Colonic mucosa (tissue), 4 donors: Measurements from ENCODE around the gene TRIM65. TPM values are rescaled to one million over a fixed set of nuclear protein-coding genes. Genes with fewer than 3 reads are reported as not detected.

Experiments used
- DNase-seq: peaks from one replicate; pipeline ENCODE4 v3.0.0-alpha.2; 2020
- H3K27ac ChIP-seq: fragments of 200-600 bp; one replicate; pipeline ENCODE4 v1.8.0; 2021
- H3K27me3 ChIP-seq: fragments of 200-600 bp; one replicate; pipeline ENCODE4 v1.8.0; 2021
- H3K36me3 ChIP-seq: fragments of 200-600 bp; one replicate; pipeline ENCODE4 v1.8.0; 2021
- H3K4me1 ChIP-seq: fragments of 200-600 bp; one replicate; pipeline ENCODE4 v1.8.0; 2021; ENCODE audit warnings: mild to moderate bottlenecking
- H3K4me3 ChIP-seq: fragments of 200-600 bp; one replicate; pipeline ENCODE4 v1.8.0; 2021
- H3K9ac ChIP-seq, 2 donors: one replicate each; pipeline ENCODE4 v1.7.0; 2013; ENCODE audit warnings: control low read depth in 2 of 2, low read depth in 2 of 2, low read length in 2 of 2
- H3K9me3 ChIP-seq: fragments of 200-600 bp; one replicate; pipeline ENCODE4 v1.8.0; 2021
- CTCF ChIP-seq: fragments of 200-600 bp; IDR thresholded peaks from one replicate; pipeline ENCODE4 v1.8.0; 2022; ENCODE audit warnings: antibody characterized with exemption, mild to moderate bottlenecking
- intact Hi-C: fragments of 100-400 bp; cut with DNase I; formaldehyde crosslinking; loops from one replicate; pipeline ENCODE4 v1.14.1; 2022
- total RNA-seq, 2 donors: library from RNA; stranded (reverse); fragmentation: NEBNext Ultra II Directional in 1 of 2; extraction: Animal tissue kit (Norgen Biotek cat#: 25700) in 1 of 2; gene quantifications; one replicate each; pipeline ENCODE4 v1.2.1, GENCODE V29; 2021
- donor health status: healthy.
- donor health status: DM: no; HTN: no; CAD: no.
- donor health status: DM: no; HTN: no; CAD: no.

TRIM65 gene
- total RNA-seq, 2 donors from 2014 or later: 14.5 to 26.0 TPM

DNA sequence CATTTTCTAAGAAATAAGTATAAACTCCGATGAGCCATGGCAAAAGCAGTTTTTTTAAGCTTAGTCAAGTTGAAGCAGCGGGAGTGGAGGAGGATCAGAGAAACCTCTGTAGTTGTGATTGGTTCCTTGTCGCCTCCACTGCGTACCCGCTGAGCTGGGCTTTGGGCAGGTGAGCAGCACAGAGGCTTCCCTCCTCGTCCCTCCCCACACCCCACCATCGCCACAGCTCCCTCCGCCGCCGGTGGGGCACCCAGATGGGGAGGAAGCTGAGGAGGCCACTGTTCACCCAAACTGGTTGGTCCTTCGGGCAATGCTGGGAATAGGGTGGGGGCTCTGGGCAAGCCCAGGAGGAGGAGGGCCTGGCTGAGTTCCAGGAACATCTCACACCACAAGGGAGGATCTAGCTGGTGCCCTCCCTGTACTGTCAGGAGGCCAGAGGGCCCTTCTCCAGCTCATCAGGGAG is 13.1 kb upstream of the TRIM65 start:
- Histone ChIP-seq H3K36me3 (no peaks in the 10 kb centered on the region), H3K27me3 (no peaks in the 10 kb centered on the region), H3K9ac (no peak overlapping the region), H3K4me3 (no peak overlapping the region), H3K9me3 (no peaks in the 10 kb centered on the region), H3K4me1 (no peaks in the 10 kb centered on the region), H3K27ac (no peak overlapping the region)
- no peak for TF ChIP-seq CTCF
- no peak for DNase-seq
- intact Hi-C loops: no loop called here

DNA sequence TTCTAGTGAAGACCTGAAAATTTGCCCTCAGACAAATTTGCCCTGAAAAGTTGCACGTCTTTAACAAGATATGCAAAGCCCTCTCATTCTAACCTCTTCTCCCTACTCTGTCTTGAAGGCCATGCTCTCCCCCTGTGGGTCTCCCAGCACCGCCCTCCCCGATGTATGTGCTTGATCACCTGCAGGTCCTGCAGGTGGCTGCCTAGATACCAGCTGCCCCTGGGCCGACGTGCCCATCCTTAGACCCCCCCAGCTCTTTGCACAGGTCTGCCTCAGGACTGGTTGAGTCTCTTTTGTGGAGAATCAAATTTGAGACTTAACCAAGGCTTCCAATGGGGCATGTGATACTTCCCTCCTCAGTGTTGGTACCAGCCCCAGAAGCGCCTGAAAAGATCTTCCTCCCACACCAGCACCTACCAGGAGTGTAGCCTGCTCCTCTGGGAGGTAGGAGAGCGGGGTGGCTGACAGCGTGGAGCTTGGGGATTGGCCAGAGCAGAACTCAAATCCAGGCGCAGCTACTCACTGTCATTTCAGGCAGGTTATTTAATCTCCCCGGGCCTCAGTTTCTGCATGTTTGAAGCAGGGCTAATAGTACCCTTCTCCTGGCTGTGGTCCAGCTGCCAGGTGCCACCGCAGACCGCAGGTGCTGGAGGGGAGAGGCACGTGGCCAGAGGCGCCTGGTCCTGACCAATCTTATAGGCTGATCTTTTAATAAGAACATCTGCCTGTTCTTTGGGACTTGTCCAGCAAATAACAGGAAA is 12.5 kb upstream of the TRIM65 start:
- Histone ChIP-seq H3K36me3 (no peaks in the 10 kb centered on the region), H3K9ac (no peak overlapping the region), H3K4me3 (no peak overlapping the region), H3K4me1 (no peaks in the 10 kb centered on the region), H3K27me3 (no peaks in the 10 kb centered on the region), H3K9me3 (no peaks in the 10 kb centered on the region), H3K27ac (no peak overlapping the region)
- intact Hi-C loops: no loop called here
- TF ChIP-seq CTCF: no peak
- no peak for DNase-seq

GRCh38 chr17:75908201-75908600 is 11.4 kb upstream of the TRIM65 start:
- TF ChIP-seq CTCF: no peak
- no peak overlapping the region for H3K9ac ChIP-seq
- H3K27ac ChIP-seq: no peak overlapping the region
- no peaks in the 10 kb centered on the region for H3K9me3 ChIP-seq
- DNase-seq: no peak
- intact Hi-C loops: no loop called here
- H3K27me3 ChIP-seq: no peaks in the 10 kb centered on the region
- H3K36me3 ChIP-seq: no peaks in the 10 kb centered on the region
- no peak overlapping the region for H3K4me3 ChIP-seq
- peaks cover 5% of the 10 kb centered on the region for H3K4me1 ChIP-seq

GRCh38 chr17:75906143-75906884 is 9.6 kb upstream of the TRIM65 start:
- no peak for DNase-seq

More at GRCh38 chr17:75906143-75906884, 9.6 kb upstream of the TRIM65 start:
- no peak for TF ChIP-seq CTCF
- Histone ChIP-seq H3K27ac (peak overlapping the region; percentile 7), H3K4me1 (peaks cover 5% of the 10 kb centered on the region), H3K36me3 (no peaks in the 10 kb centered on the region), H3K9me3 (no peaks in the 10 kb centered on the region), H3K4me3 (no peak overlapping the region), H3K9ac (peak overlapping the region in 1 of 2 donors; percentile 8), H3K27me3 (no peaks in the 10 kb centered on the region)
- intact Hi-C loops: loop anchor here (2.0 kb wide), 1 partner anchor 100 kb away; no protein-coding TSS in a partner anchor
